OCI-LY3 (cell line): ENCODE measurements around the gene ARFRP1.

Source experiments
- H2AFZ ChIP-seq: fragments of 200-600, 300-600 bp; shearing (Covaris generic); 2 replicates; pipeline ENCODE4 v1.6.0; 2014; ENCODE audit warnings: antibody characterized with exemption, low read depth, low read length
- H3K27ac ChIP-seq: fragments of 200-600, 300-600 bp; sonication (generic); 2 replicates; pipeline ENCODE4 v1.5.1; 2014; ENCODE audit warnings: mild to moderate bottlenecking, low read length, moderate library complexity, mixed read lengths
- H3K27me3 ChIP-seq: fragments of 200-600, 300-600 bp; sonication (generic); 2 replicates; pipeline ENCODE4 v1.6.1; 2014; ENCODE audit warnings: low read depth, low read length, mixed read lengths
- H3K36me3 ChIP-seq: fragments of 200-600, 300-600 bp; sonication (generic); replicated peaks from 2 replicates; pipeline ENCODE3; 2014; ENCODE audit warnings: low read depth, low read length, mixed read lengths
- H3K4me1 ChIP-seq: fragments of 300-600, 200-600 bp; sonication (generic); 2 replicates; pipeline ENCODE4 v1.6.1; 2014; ENCODE audit warnings: low read length, mixed read lengths
- H3K4me2 ChIP-seq: fragments of 200-600, 300-600 bp; sonication (generic); 2 replicates; pipeline ENCODE4 v1.6.1; 2014; ENCODE audit warnings: low read length, mixed read lengths
- H3K4me3 ChIP-seq: fragments of 300-600, 200-600 bp; sonication (generic); 2 replicates; pipeline ENCODE4 v1.5.1; 2014; ENCODE audit warnings: antibody characterized with exemption, mild to moderate bottlenecking, low read length, moderate library complexity
- H3K79me2 ChIP-seq: fragments of 300-600, 200-600 bp; shearing (Covaris generic); 2 replicates; pipeline ENCODE4 v1.6.1; 2014; ENCODE audit warnings: mild to moderate bottlenecking, low read length, mixed read lengths
- H3K9ac ChIP-seq: fragments of 300-600, 200-600 bp; shearing (Covaris generic); 2 replicates; pipeline ENCODE4 v1.6.0; 2014; ENCODE audit warnings: mild to moderate bottlenecking, low read length, moderate library complexity
- H3K9me3 ChIP-seq: fragments of 200-600, 300-600 bp; shearing (Covaris generic); 2 replicates; pipeline ENCODE4 v1.6.1; 2014; ENCODE audit warnings: low read length, mixed read lengths; ENCODE audit not compliant: insufficient read depth
- H4K20me1 ChIP-seq: fragments of 200-600, 300-600 bp; sonication (generic); 2 replicates; pipeline ENCODE4 v1.6.1; 2016; ENCODE audit warnings: low read length, mixed read lengths; ENCODE audit not compliant: insufficient read depth
- EZH2phosphoT487 ChIP-seq: fragments of 200-600 bp; shearing (Covaris generic); IDR thresholded peaks from 2 replicates; pipeline ENCODE4 v1.6.1; 2018; ENCODE audit warnings: antibody characterized with exemption, mixed run types, low read depth
- TF ChIP-seq, protein P1 (sequence below): fragments of 200-600, 300-600 bp; sonication (generic); IDR thresholded peaks from 2 replicates; pipeline ENCODE4 v1.5.1; 2014; ENCODE audit warnings: antibody characterized with exemption, low read length, low read depth

ARFRP1 gene

GRCh38 chr20:63657260-63657936 is 50.4 kb downstream of the ARFRP1 start:
- peaks cover 11% of the 10 kb centered on the region for H3K79me2 ChIP-seq
- H3K27me3 ChIP-seq: no peaks in the 10 kb centered on the region
- H3K4me3 ChIP-seq: peak overlapping the region; percentile 90
- peak overlapping the region; percentile 82 for H3K4me2 ChIP-seq
- TF ChIP-seq EZH2phosphoT487: no peak
- TF ChIP-seq, protein P1, sequence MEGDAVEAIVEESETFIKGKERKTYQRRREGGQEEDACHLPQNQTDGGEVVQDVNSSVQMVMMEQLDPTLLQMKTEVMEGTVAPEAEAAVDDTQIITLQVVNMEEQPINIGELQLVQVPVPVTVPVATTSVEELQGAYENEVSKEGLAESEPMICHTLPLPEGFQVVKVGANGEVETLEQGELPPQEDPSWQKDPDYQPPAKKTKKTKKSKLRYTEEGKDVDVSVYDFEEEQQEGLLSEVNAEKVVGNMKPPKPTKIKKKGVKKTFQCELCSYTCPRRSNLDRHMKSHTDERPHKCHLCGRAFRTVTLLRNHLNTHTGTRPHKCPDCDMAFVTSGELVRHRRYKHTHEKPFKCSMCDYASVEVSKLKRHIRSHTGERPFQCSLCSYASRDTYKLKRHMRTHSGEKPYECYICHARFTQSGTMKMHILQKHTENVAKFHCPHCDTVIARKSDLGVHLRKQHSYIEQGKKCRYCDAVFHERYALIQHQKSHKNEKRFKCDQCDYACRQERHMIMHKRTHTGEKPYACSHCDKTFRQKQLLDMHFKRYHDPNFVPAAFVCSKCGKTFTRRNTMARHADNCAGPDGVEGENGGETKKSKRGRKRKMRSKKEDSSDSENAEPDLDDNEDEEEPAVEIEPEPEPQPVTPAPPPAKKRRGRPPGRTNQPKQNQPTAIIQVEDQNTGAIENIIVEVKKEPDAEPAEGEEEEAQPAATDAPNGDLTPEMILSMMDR: no peak
- H3K9me3 ChIP-seq: no peaks in the 10 kb centered on the region
- H3K27ac ChIP-seq: 0 out of 2 replicates have a peak overlapping the region, but pooled peaks have one; percentile 55
- H3K4me1 ChIP-seq: peaks cover 12% of the 10 kb centered on the region
- H2AFZ ChIP-seq: peak overlapping the region; percentile 55; the same call in 1 of the 2 replicates
- no peaks in the 10 kb centered on the region for H4K20me1 ChIP-seq
- peaks cover 4% of the 10 kb centered on the region for H3K36me3 ChIP-seq
- H3K9ac ChIP-seq: peak overlapping the region; percentile 74

DNA sequence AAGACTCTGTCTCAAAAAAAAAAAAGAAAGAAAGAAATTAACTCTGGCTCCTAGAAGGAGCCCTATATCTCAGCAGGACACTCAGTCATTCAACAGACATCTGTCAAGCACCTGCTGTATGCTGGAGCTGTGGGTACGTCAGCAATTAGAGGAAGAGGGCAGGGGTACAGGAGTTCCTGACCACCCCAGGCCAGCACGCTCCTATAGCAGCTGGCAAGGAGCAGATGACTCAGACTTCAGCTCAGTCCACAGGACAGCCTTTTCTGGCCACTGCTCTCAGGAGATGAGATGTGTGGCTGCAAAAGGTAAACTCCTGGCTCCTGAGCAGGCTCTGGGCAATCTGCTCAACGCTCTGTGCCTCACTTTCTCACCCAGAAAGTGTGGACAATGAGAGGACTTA is 51.3 kb downstream of the ARFRP1 start:
- Histone ChIP-seq H3K9me3 (no peaks in the 10 kb centered on the region), H3K9ac (no peak overlapping the region), H3K4me1 (peaks cover 12% of the 10 kb centered on the region), H3K36me3 (peaks cover 4% of the 10 kb centered on the region), H4K20me1 (no peaks in the 10 kb centered on the region), H3K4me3 (no peak overlapping the region), H3K4me2 (no peak overlapping the region), H3K27me3 (no peaks in the 10 kb centered on the region), H2AFZ (no peak overlapping the region), H3K27ac (no peak overlapping the region), H3K79me2 (peaks cover 11% of the 10 kb centered on the region)
- TF ChIP-seq EZH2phosphoT487: no peak
- TF ChIP-seq, protein P1: no peak

DNA sequence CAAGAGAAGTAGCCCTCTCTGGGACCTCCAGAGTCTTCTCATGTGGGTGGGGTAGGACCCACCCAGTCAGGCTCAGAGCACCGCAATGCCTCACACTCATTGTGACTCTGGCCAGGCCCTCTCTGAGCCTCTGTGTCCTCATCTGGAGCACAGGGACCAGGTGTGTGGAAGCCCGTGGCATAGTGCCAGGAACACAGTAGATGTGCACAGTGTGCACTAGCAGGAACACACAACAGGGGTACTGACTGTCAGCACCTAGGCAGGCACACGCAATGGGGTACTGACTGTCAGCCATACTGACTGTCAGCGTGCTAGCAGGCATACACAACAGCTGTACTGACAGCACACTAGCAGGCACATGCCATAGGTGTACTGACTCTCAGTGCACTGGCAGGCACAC is 52.5 kb downstream of the ARFRP1 start:
- Histone ChIP-seq H3K9me3 (no peaks in the 10 kb centered on the region), H3K27me3 (no peaks in the 10 kb centered on the region), H3K4me1 (peaks cover 12% of the 10 kb centered on the region), H3K4me3 (no peak overlapping the region), H3K9ac (no peak overlapping the region), H3K27ac (no peak overlapping the region), H4K20me1 (no peaks in the 10 kb centered on the region), H2AFZ (no peak overlapping the region), H3K4me2 (no peak overlapping the region), H3K79me2 (peaks cover 11% of the 10 kb centered on the region), H3K36me3 (no peaks in the 10 kb centered on the region)
- TF ChIP-seq EZH2phosphoT487: no peak

- no peak overlapping the region for H3K4me2 ChIP-seq
- H3K27me3 ChIP-seq: no peaks in the 10 kb centered on the region
Observed at GRCh38 chr20:63653974-63654668, 53.7 kb downstream of the ARFRP1 start.

More at GRCh38 chr20:63653974-63654668, 53.7 kb downstream of the ARFRP1 start:
- TF ChIP-seq EZH2phosphoT487: no peak
- TF ChIP-seq, protein P1: no peak
- peaks cover 6% of the 10 kb centered on the region for H3K79me2 ChIP-seq
- H3K27ac ChIP-seq: no peak overlapping the region
- H3K4me3 ChIP-seq: no peak overlapping the region
- H3K9ac ChIP-seq: no peak overlapping the region
- no peaks in the 10 kb centered on the region for H3K36me3 ChIP-seq
- H2AFZ ChIP-seq: no peak overlapping the region
- no peaks in the 10 kb centered on the region for H3K9me3 ChIP-seq
- peaks cover 8% of the 10 kb centered on the region for H3K4me1 ChIP-seq
- H4K20me1 ChIP-seq: no peaks in the 10 kb centered on the region
